Lung (tissue), 12 donors: ENCODE measurements around the gene TUSC2. TPM values are rescaled to one million over a fixed set of nuclear protein-coding genes. Genes with fewer than 3 reads are reported as not detected.

Experiments used
- ATAC-seq: fragments of 200-7000 bp; cut with Tn5 transposase; one replicate; pipeline ENCODE4 v1.9.1; 2020; ENCODE audit warnings: moderate number of reproducible peaks; ENCODE audit not compliant: insufficient read depth, low FRiP score
- DNase-seq, 3 donors: peaks; one replicate each; pipeline ENCODE4 v3.0.0-alpha.2; 2013 to 2017
- H3K27ac ChIP-seq, 2 donors: one replicate each; pipeline ENCODE4 v1.5.1; 2013; ENCODE audit warnings: mild to moderate bottlenecking in 2 of 2, moderate library complexity in 2 of 2, control low read depth in 1 of 2, inconsistent platforms in 1 of 2, low read depth in 1 of 2, low read length in 1 of 2
- H3K27me3 ChIP-seq, 3 donors: one replicate each; pipeline ENCODE4 v1.5.1; 2013; ENCODE audit warnings: low read length in 2 of 3; ENCODE audit not compliant: control insufficient read depth in 3 of 3, insufficient read depth in 3 of 3
- H3K36me3 ChIP-seq, 4 donors: one replicate each; pipeline ENCODE4 v1.5.1; 2013; ENCODE audit warnings: low read length in 4 of 4, mild to moderate bottlenecking in 1 of 4, moderate library complexity in 1 of 4; ENCODE audit not compliant: control insufficient read depth in 4 of 4, insufficient read depth in 4 of 4
- H3K4me1 ChIP-seq, 5 donors: one replicate each; pipeline ENCODE4 v1.5.1; 2013; ENCODE audit warnings: low read length in 5 of 5, mild to moderate bottlenecking in 2 of 5, moderate library complexity in 1 of 5; ENCODE audit not compliant: control insufficient read depth in 5 of 5, insufficient read depth in 5 of 5
- H3K4me3 ChIP-seq: one replicate; pipeline ENCODE4 v1.5.1; 2013; ENCODE audit warnings: mild to moderate bottlenecking, control low read depth, moderate library complexity
- H3K9ac ChIP-seq, 2 donors: one replicate each; pipeline ENCODE4 v1.5.1; 2013; ENCODE audit warnings: low read length in 2 of 2, control low read depth in 1 of 2; ENCODE audit not compliant: insufficient read depth in 1 of 2
- H3K9me3 ChIP-seq, 4 donors: one replicate each; pipeline ENCODE4 v1.5.1; 2013; ENCODE audit warnings: low read length in 3 of 4, mild to moderate bottlenecking in 1 of 4, moderate library complexity in 1 of 4; ENCODE audit not compliant: control insufficient read depth in 4 of 4, insufficient read depth in 3 of 4
- WGBS, 2 donors: extraction: QIAGEN DNeasy Blood & Tissue Kit; methylation state at CpG; one replicate each; pipeline ENCODE4 v1.1.7; 2013; 5-methylcytosine and 5-hydroxymethylcytosine counted together
- polyA plus RNA-seq, 2 donors: library from polyadenylated mRNA; stranded (reverse); fragments of 200-250 nt; gene quantifications; one replicate each; pipeline ENCODE4 v1.2.1, GENCODE V29; 2013
- total RNA-seq, 2 donors: library from RNA; depleted of rRNA in 1 of 2; stranded (reverse); fragments of >200 nt in 1 of 2; gene quantifications; one replicate each; pipeline ENCODE4 v1.2.1, GENCODE V29; 2014 to 2021
- TF ChIP-seq, protein P1 (sequence below): IDR thresholded peaks from 2 replicates; pipeline ENCODE4 v1.5.1; 2012; ENCODE audit warnings: mild to moderate bottlenecking; ENCODE audit errors: control extremely low read depth, extremely low read depth
- donor health status: control.
- donor health status: control.
- donor health status: Bipolar disorder and iron deficiency.
- donor health status: healthy.
- donor health status: DM: yes; HTN: yes; CAD: no.

TUSC2 gene
- total and polyA plus RNA-seq, 4 donors, result 11.1 to 54.5 (median 30.5) TPM

DNA sequence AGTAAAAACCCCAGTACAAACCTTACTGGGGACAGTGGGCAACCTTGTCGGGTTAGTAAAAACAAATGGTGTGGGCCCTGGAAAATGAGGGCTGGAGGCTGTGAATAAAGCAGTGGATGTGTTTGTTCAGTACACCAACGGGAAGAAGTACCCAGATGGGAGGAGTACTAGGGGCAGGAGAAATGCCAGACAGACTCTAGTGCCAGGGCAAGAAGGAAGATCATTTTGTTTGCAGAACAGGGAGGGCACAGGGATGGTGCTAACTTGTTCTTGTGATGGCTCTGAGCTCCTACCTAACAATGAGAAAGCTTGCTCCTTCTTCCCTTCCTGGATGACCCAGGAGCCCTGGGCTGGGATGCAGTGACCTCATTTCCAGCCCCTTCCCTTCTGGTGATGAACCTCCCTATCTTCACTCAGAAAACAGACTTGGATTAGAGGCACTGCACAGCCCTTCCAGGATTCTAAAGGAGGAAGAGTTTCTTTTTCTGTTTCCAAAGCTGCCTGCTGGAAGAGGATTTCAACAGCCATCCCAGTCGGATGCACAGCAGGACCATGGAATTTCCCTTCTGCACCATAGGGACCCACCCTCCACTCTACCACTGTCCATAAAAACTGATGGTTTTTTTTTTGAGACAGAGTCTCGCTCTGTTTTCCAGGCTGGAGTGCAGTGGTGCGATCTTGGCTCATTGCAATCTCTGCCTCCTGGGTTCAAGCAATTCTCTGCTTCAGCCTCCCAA lies 6.5 kb upstream of the TUSC2 start:
- TF ChIP-seq, protein P1, sequence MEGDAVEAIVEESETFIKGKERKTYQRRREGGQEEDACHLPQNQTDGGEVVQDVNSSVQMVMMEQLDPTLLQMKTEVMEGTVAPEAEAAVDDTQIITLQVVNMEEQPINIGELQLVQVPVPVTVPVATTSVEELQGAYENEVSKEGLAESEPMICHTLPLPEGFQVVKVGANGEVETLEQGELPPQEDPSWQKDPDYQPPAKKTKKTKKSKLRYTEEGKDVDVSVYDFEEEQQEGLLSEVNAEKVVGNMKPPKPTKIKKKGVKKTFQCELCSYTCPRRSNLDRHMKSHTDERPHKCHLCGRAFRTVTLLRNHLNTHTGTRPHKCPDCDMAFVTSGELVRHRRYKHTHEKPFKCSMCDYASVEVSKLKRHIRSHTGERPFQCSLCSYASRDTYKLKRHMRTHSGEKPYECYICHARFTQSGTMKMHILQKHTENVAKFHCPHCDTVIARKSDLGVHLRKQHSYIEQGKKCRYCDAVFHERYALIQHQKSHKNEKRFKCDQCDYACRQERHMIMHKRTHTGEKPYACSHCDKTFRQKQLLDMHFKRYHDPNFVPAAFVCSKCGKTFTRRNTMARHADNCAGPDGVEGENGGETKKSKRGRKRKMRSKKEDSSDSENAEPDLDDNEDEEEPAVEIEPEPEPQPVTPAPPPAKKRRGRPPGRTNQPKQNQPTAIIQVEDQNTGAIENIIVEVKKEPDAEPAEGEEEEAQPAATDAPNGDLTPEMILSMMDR, result no peak
- Histone ChIP-seq H3K9ac (peak overlapping the region in 1 of 2 donors; percentile 26), H3K27me3 (no peaks in the 10 kb centered on the region), H3K36me3 (peaks cover 24 to 33% (median 30%) of the 10 kb centered on the region in 4 donors), H3K9me3 (no peaks in the 10 kb centered on the region), H3K4me3 (no peak overlapping the region), H3K4me1 (peaks cover 10 to 32% (median 15%) of the 10 kb centered on the region in 5 donors), H3K27ac (peak overlapping the region; percentile 86 to 89)
- WGBS, 2 donors, result 52 to 63% methylated on average over 5 of the region's 5 CpGs
- no peak for DNase-seq
- no peak for ATAC-seq

DNA sequence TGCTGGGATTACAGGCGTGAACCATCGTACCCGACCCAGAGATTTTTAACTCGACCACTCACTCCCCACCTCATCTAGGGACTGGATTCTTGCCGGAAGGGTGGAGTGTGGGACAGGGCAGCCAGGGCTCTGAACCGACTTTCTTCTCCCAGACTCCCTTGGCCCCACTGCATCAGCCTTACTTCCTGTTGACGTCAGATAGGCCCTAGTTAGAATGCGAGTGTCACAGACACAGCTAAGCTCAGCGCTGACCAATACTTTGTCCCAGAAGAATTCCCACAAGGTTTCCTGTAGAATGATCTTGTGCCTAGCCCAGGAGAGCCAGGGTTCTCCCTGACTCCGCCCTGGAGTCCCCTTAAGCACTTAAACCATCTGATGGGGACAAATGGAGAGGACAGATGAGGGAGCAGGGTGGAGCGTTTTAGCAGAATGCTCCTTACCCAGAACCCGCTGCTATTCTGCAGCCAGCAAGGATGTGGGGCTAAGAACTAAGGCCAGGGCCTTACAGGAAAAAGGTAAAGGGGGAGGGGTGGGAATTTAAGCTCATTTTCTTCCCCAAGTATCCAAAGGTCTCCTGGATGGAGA lies 5.8 kb upstream of the TUSC2 start:
- peaks cover 27 to 35% (median 32%) of the 10 kb centered on the region in 4 donors for H3K36me3 ChIP-seq
- peaks cover 8 to 29% (median 13%) of the 10 kb centered on the region in 5 donors for H3K4me1 ChIP-seq
- H3K27me3 ChIP-seq, result no peaks in the 10 kb centered on the region
- TF ChIP-seq, protein P1, result no peak
- ATAC-seq, result no peak
- H3K9me3 ChIP-seq, result no peaks in the 10 kb centered on the region
- peak overlapping the region in 1 of 2 donors; percentile 26 for H3K9ac ChIP-seq
- H3K27ac ChIP-seq, result peak overlapping the region; percentile 86 to 89
- WGBS, 2 donors, result 57 to 64% methylated on average over 12 of the region's 12 CpGs
- peak in 2 of 3 donors; percentile 33 to 65 for DNase-seq
- H3K4me3 ChIP-seq, result no peak overlapping the region

DNA sequence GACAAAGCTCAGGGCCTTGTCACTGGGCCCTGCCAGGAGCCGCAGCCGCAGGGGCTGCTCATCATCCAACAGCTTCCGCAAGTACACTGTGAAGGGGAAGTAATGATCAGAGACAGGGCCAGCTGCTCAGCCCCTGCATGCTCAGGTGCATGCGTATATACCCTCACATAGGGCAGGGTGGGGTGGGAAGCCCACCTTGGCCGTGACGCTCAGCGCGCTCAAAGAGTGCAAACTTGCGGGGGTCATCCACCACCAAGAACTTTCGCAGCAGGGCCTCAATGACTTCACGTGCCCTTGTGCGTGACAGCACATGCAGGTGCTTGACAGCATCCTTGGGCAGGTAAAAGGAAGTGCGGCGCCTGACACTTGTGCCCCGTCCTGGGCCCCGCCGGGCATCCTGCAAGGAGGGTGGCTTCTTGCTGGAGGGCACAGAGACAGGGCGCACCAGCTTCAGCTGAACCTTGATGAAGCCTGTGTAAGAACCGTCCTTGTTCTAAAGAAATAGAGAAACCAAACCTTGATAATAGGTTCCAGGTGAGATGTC lies 3.4 kb upstream of the TUSC2 start:
- Histone ChIP-seq H3K36me3 (peaks cover 27 to 38% (median 32%) of the 10 kb centered on the region in 4 donors), H3K27me3 (no peaks in the 10 kb centered on the region), H3K4me1 (peaks cover 7 to 29% (median 16%) of the 10 kb centered on the region in 5 donors), H3K9ac (no peak overlapping the region), H3K4me3 (no peak overlapping the region), H3K9me3 (no peaks in the 10 kb centered on the region), H3K27ac (no peak overlapping the region)
- no peak for DNase-seq
- TF ChIP-seq, protein P1, result no peak
- WGBS, 2 donors, result 96 to 97% methylated on average over 19 of the region's 19 CpGs
- no peak for ATAC-seq
